Stomach (tissue), 9 donors: ENCODE results near the gene GALK2. TPM values are rescaled to one million over a fixed set of nuclear protein-coding genes. Genes with fewer than 3 reads are reported as not detected.
"Not testable (repeated sequence)": the region's sequence is repeated elsewhere in the genome, so short reads cannot be mapped to it uniquely, and the experiment has no call there.

Experiments used
- DNase-seq, 2 donors: peaks; one replicate each; pipeline versions ENCODE4 v3.0.0 to v3.0.0-alpha.2; 2013 to 2019
- H3K27ac ChIP-seq, 5 donors: fragments of 200-600 bp in 4 of 5; sonication (generic) in 4 of 5; one replicate each; pipeline ENCODE4 v1.5.1; 2013 to 2019; ENCODE audit warnings: mild to moderate bottlenecking in 1 of 5, moderate library complexity in 1 of 5
- H3K27me3 ChIP-seq, 3 donors: fragments of 200-600 bp; sonication (generic); one replicate each; pipeline ENCODE4 v1.5.1; 2017 to 2019; ENCODE audit warnings: mixed run types in 1 of 3
- H3K36me3 ChIP-seq, 4 donors: fragments of 200-600 bp; sonication (generic); 1 replicate in 3 of 4; 2 replicates in 1 of 4; pipeline ENCODE4 v1.5.1; 2016 to 2019
- H3K4me1 ChIP-seq, 4 donors: fragments of 200-600 bp; sonication (generic); one replicate each; pipeline ENCODE4 v1.5.1; 2016 to 2019
- H3K4me3 ChIP-seq, 4 donors: fragments of 200-600 bp; sonication (generic) in 3 of 4; one replicate each; pipeline ENCODE4 v1.5.1; 2016 to 2019; ENCODE audit warnings: mild to moderate bottlenecking in 1 of 4
- H3K9me3 ChIP-seq, 4 donors: fragments of 200-600 bp; sonication (generic); one replicate each; pipeline ENCODE4 v1.5.1; 2016 to 2019
- EP300 ChIP-seq: sonication (generic); formaldehyde crosslinking; IDR thresholded peaks from one replicate; pipeline ENCODE4 v1.6.1; 2017; ENCODE audit warnings: antibody characterized with exemption
- POLR2A ChIP-seq, 4 donors: fragments of 450-650 bp; IDR thresholded peaks; one replicate each; pipeline ENCODE4 v1.6.1; 2016; ENCODE audit warnings: antibody characterized with exemption in 4 of 4, control low read depth in 2 of 4, mild to moderate bottlenecking in 1 of 4, moderate library complexity in 1 of 4
- POLR2AphosphoS5 ChIP-seq, 3 donors: sonication (generic); formaldehyde crosslinking; IDR thresholded peaks; one replicate each; pipeline ENCODE4 v1.6.1; 2016; ENCODE audit warnings: antibody characterized with exemption in 3 of 3
- WGBS, 5 donors: extraction: QIAGEN DNeasy Blood & Tissue Kit in 3 of 5; methylation state at CpG; one replicate each; pipeline versions ENCODE4 v1.1.5 to v1.1.7; 2013 to 2018; 5-methylcytosine and 5-hydroxymethylcytosine counted together
- intact Hi-C: fragments of 100-400 bp; cut with DNase I; formaldehyde crosslinking; loops from one replicate; pipeline ENCODE4 v1.15.1; 2023; ENCODE audit warnings: low total_unique reads
- polyA plus RNA-seq, 3 donors: library from polyadenylated mRNA; stranded (reverse); fragments of 200-250 nt; gene quantifications; one replicate each; pipeline ENCODE4 v1.2.3, GENCODE V29; 2013
- total RNA-seq, 5 donors: library from RNA; depleted of rRNA; stranded (reverse); fragments of >200 nt; gene quantifications; one replicate each; pipeline versions ENCODE4 v1.1.0 to v1.2.3, GENCODE V29; 2014 to 2016
- TF ChIP-seq, protein P1 (sequence below), 7 experiments: fragments of 450-650 bp in 4 of 7; fragments of 200-600 bp in 3 of 7; sonication (generic) in 3 of 7; IDR thresholded peaks; one replicate each; pipeline ENCODE4 v1.5.1; 2016 to 2019; ENCODE audit warnings: antibody characterized with exemption in 7 of 7, control low read depth in 2 of 7, mild to moderate bottlenecking in 1 of 7
- donor health status: healthy with polysubstance abuse.
- donor health status: Bipolar disorder and iron deficiency.
- donor health status: healthy.

Gene GALK2
- total and polyA plus RNA-seq, 8 donors: 9.6 to 149 (median 20.8) TPM

DNA sequence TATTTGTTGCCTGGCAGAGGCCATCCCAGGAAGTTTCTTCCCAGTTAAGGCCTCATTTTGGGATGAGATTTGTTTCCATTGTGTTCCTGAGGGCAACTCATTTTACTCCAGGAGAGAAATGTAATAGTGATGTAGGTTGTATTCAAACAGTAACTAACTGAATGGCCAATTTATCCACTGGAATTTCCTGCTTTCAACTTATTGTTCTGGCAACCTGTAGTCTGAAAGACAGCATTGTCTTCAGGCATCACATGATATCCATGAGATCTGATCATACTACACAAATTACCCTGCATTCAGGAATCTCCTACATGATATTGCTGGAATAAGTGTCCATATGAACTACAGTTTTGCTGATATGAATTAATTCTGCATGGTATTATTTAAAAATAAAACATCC, 173.5 kb downstream of the GALK2 start:
- TF ChIP-seq POLR2AphosphoS5 (IDR thresholded peaks at IDR 0.05): no peak
- TF ChIP-seq EP300: no peak
- TF ChIP-seq, protein P1, sequence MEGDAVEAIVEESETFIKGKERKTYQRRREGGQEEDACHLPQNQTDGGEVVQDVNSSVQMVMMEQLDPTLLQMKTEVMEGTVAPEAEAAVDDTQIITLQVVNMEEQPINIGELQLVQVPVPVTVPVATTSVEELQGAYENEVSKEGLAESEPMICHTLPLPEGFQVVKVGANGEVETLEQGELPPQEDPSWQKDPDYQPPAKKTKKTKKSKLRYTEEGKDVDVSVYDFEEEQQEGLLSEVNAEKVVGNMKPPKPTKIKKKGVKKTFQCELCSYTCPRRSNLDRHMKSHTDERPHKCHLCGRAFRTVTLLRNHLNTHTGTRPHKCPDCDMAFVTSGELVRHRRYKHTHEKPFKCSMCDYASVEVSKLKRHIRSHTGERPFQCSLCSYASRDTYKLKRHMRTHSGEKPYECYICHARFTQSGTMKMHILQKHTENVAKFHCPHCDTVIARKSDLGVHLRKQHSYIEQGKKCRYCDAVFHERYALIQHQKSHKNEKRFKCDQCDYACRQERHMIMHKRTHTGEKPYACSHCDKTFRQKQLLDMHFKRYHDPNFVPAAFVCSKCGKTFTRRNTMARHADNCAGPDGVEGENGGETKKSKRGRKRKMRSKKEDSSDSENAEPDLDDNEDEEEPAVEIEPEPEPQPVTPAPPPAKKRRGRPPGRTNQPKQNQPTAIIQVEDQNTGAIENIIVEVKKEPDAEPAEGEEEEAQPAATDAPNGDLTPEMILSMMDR (IDR thresholded peaks at IDR 0.05): no peak
- no peak for TF ChIP-seq POLR2A (IDR thresholded peaks at IDR 0.05)
- H3K27ac ChIP-seq: no peak overlapping the region
- no peaks in the 10 kb centered on the region for H3K27me3 ChIP-seq
- intact Hi-C loops: no loop called here
- no peaks in the 10 kb centered on the region for H3K4me1 ChIP-seq
- H3K4me3 ChIP-seq: no peak overlapping the region
- H3K36me3 ChIP-seq: peaks cover 0 to 30% (median 17%) of the 10 kb centered on the region in 4 donors
- DNase-seq: no peak
- H3K9me3 ChIP-seq: peaks cover 0 to 12% (median 5%) of the 10 kb centered on the region in 4 donors

DNA sequence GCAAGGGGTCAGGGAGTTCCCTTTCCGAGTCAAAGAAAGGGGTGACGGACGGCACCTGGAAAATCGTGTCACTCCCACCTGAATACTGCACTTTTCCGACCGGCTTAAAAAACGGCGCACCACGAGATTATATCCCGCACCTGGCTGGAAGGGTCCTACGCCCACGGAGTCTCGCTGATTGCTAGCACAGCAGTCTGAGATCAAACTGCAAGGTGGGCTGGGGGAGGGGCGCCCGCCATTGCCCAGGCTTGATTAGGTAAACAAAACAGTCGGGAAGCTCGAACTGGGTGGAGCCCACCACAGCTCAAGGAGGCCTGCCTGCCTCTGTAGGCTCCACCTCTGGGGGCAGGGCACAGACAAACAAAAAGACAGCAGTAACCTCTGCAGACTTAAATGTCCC, 184.4 kb downstream of the GALK2 start:
- H3K27ac ChIP-seq, H3K4me3 ChIP-seq, H3K4me1 ChIP-seq, H3K27me3 ChIP-seq, intact Hi-C loops, H3K36me3 ChIP-seq, DNase-seq: not testable (repeated sequence)
- WGBS, 5 donors: 85 to 96% (median 86%) methylated on average over 14 to 17 of the region's 17 CpGs
- H3K9me3 ChIP-seq: peaks cover 0 to 17% (median 0%) of the 10 kb centered on the region in 4 donors

DNA sequence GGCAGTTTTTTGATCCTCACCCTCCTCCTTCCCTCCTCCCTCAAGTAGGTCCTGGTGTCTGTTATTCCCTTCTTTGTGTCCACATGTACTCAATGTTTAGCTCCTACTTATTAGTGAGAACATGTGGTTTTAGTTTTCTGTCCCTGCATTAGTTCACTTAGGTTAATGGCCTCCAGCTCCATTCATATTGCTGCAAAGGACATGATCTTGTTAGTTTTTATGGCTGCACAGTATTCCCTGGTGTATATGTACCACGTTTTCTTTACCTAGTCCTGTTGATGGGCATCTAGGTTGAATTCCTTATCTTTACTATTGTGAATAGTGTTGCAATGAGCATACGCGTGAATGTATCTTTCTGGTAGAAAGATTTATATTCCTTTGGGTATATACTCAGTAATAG, 191.3 kb downstream of the GALK2 start:
- 83 to 90% (median 88%) methylated on average over 3 of the region's 3 CpGs for WGBS, 5 donors
- no peaks in the 10 kb centered on the region for H3K36me3 ChIP-seq
- intact Hi-C loops: no loop called here

DNA sequence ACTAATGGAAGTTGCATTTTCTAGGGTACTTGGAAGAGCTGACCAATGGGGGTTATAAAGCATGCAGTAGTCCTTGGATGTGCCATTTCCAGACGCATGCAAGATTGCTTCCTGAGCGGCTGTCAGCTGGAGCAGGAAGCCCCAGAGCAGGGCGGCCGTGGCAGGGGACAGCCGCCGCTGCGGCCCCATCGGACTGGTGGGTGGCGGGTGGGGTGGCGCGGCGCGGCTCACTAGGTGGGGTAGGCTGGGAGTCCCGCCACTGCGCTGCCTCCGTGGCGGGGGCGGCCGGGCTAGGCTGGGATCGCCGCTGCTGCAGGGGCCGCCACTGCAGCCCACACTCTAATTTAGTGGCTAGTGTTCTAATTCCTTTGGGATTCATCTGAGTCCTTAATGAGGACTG, 196.4 kb downstream of the GALK2 start:
- no peak for TF ChIP-seq EP300
- TF ChIP-seq, protein P1 (IDR thresholded peaks at IDR 0.05): no peak
- no peak for TF ChIP-seq POLR2A (IDR thresholded peaks at IDR 0.05)
- no peak for TF ChIP-seq POLR2AphosphoS5 (IDR thresholded peaks at IDR 0.05)
- Histone ChIP-seq H3K36me3 (no peaks in the 10 kb centered on the region), H3K27ac (no peak overlapping the region), H3K4me3 (no peak overlapping the region), H3K4me1 (no peaks in the 10 kb centered on the region), H3K9me3 (no peaks in the 10 kb centered on the region), H3K27me3 (no peaks in the 10 kb centered on the region)
- WGBS, 5 donors: 95 to 98% (median 97%) methylated on average over 18 to 22 of the region's 22 CpGs
- intact Hi-C loops: no loop called here
- no peak for DNase-seq

More for the DNA sequence above, 191.3 kb downstream of the GALK2 start:
- H3K4me3 ChIP-seq: no peak overlapping the region
- H3K4me1 ChIP-seq: no peaks in the 10 kb centered on the region
- DNase-seq: no peak
- TF ChIP-seq POLR2A (IDR thresholded peaks at IDR 0.05): no peak
- no peak for TF ChIP-seq EP300
- TF ChIP-seq, protein P1 (IDR thresholded peaks at IDR 0.05): no peak
- no peak for TF ChIP-seq POLR2AphosphoS5 (IDR thresholded peaks at IDR 0.05)
- H3K27me3 ChIP-seq: no peaks in the 10 kb centered on the region
- no peak overlapping the region for H3K27ac ChIP-seq
- no peaks in the 10 kb centered on the region for H3K9me3 ChIP-seq

DNA sequence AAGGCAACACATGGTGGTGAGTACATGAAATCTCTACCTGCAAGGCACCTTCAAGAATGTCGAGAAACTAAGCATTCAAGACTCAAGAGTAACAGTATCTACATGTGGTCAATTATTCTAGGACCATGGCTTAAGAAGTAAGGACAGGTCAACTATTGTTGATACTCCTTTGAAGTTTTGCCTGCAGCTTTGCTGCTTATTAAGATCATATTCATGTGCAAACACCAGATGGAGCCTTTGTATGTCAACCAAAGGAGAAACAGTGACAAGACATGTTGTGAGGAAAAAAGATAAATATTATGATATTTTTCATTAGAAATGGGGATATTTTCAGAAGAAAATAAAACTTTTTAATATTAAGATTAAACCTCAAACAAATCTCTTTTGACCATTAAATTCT, 200.7 kb downstream of the GALK2 start:
- H3K4me3 ChIP-seq: no peak overlapping the region
- peak in 1 of 2 donors; percentile 13 for DNase-seq
- no peak overlapping the region for H3K27ac ChIP-seq
- WGBS, 5 donors: 86 to 96% (median 90%) methylated on average over 1 of the region's 1 CpG
- no peaks in the 10 kb centered on the region for H3K9me3 ChIP-seq
- intact Hi-C loops: no loop called here
- no peaks in the 10 kb centered on the region for H3K36me3 ChIP-seq
- no peaks in the 10 kb centered on the region for H3K27me3 ChIP-seq
- TF ChIP-seq EP300 (no peak), POLR2A (IDR thresholded peaks at IDR 0.05) (no peak), POLR2AphosphoS5 (IDR thresholded peaks at IDR 0.05) (no peak)
- TF ChIP-seq, protein P1 (IDR thresholded peaks at IDR 0.05): no peak
- H3K4me1 ChIP-seq: no peaks in the 10 kb centered on the region
